ENCODE data around the gene RAB4A.

Gene RAB4A

DNA sequence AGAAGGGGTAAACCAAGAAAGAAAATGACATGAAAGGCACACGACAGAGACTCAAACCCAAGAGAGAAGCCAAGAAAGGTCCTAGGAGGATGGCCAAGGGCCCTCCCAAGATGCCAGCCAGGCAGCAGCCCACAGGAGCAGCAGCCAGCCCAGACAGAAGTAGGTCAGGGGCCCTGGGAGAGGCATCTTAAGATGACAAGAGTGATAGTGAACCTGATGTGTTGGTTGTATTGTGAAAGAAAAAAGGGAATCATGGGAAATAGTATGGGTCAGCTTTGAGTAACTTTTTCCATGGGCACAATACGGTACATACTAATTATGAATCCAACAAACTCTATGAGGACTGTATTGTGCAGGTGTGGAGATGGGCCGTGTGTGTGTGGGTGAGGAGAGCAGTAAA lies 68.6 kb downstream of the RAB4A start:
- TF ChIP-seq, protein P1, sequence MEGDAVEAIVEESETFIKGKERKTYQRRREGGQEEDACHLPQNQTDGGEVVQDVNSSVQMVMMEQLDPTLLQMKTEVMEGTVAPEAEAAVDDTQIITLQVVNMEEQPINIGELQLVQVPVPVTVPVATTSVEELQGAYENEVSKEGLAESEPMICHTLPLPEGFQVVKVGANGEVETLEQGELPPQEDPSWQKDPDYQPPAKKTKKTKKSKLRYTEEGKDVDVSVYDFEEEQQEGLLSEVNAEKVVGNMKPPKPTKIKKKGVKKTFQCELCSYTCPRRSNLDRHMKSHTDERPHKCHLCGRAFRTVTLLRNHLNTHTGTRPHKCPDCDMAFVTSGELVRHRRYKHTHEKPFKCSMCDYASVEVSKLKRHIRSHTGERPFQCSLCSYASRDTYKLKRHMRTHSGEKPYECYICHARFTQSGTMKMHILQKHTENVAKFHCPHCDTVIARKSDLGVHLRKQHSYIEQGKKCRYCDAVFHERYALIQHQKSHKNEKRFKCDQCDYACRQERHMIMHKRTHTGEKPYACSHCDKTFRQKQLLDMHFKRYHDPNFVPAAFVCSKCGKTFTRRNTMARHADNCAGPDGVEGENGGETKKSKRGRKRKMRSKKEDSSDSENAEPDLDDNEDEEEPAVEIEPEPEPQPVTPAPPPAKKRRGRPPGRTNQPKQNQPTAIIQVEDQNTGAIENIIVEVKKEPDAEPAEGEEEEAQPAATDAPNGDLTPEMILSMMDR (conservative IDR thresholded peaks at IDR 0.05; ENCODE audit: control insufficient read depth, insufficient read depth, low read depth, low read length) = no peak
- no peak for DNase-seq (ENCODE audit: low read depth)
- no peak overlapping the region for H3K4me3 ChIP-seq (ENCODE audit: control insufficient read depth, low read depth, low read length)

DNA sequence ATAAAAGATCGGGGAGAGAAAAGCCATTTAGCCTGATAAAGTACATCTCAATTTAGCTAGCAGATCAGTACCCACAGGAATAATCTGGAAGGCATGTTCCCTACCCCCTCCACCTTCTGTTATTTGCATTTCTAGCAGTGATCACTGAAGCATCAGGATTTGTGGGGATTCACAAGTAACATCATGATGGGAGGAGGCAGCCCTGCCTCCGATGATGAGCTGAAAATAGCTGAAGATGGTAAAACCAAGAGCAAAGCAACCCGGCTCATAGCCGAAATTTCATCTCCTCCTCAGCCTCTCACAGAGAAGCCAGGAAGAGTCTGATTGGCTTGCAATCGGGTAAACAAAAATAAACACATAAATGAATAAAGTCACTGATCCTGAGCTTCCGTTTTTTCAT lies 69.6 kb downstream of the RAB4A start:
- no peak overlapping the region for H3K4me3 ChIP-seq (ENCODE audit: control insufficient read depth, low read depth, low read length)
- TF ChIP-seq, protein P1 (conservative IDR thresholded peaks at IDR 0.05; ENCODE audit: control insufficient read depth, insufficient read depth, low read depth, low read length) = no peak

DNA sequence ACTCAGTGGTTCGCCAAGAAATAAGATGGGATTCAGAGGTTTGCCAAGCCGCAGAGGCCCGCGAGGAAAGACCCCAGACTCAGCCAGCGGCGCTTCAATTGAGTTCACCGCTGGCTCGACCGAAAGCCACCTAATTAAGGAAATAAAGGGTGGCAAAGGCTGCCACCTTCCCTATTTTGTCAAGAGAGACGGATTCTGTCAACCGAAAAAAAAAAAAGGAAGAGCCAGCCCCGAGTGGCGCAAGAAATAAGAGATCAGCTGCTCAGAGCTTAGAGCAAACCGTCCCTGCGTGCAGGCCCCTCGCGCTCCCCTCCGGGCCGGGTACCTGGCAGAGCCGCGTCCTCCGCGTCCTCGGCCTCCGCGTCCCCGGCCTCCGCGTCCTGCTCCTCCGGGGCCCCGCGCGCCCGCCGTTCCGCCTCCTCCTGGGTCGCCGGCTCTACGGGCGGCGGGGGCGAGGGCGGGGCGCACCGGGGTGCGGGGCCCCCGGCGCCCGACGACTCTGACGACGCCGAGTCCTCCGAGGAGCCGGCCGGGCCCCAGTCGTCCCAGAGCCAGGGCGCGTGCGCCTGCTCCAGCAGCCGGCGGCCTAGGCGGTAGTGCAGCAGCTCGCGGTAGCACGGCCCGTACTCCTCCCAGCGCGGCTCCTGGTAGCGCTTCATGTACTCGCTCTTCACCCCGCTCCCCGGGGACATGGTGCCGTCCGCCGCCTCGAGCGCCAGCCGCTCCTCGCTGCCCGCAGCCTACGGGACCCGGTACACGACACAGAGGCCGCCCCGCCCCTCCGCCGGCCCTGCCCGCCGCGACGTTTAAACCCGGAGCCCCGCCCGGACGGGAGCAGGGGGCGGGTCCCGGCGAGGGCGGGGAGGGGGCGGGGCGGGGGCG lies 71.1 kb downstream of the RAB4A start:
- TF ChIP-seq, protein P1 (conservative IDR thresholded peaks at IDR 0.05; ENCODE audit: control insufficient read depth, insufficient read depth, low read depth, low read length) = no peak
- peak overlapping the region; percentile 67 for H3K4me3 ChIP-seq (ENCODE audit: control insufficient read depth, low read depth, low read length)
- peak; percentile 42 for DNase-seq (ENCODE audit: low read depth)

More for the DNA sequence above, 69.6 kb downstream of the RAB4A start:
- DNase-seq (ENCODE audit: low read depth) = no peak

DNA sequence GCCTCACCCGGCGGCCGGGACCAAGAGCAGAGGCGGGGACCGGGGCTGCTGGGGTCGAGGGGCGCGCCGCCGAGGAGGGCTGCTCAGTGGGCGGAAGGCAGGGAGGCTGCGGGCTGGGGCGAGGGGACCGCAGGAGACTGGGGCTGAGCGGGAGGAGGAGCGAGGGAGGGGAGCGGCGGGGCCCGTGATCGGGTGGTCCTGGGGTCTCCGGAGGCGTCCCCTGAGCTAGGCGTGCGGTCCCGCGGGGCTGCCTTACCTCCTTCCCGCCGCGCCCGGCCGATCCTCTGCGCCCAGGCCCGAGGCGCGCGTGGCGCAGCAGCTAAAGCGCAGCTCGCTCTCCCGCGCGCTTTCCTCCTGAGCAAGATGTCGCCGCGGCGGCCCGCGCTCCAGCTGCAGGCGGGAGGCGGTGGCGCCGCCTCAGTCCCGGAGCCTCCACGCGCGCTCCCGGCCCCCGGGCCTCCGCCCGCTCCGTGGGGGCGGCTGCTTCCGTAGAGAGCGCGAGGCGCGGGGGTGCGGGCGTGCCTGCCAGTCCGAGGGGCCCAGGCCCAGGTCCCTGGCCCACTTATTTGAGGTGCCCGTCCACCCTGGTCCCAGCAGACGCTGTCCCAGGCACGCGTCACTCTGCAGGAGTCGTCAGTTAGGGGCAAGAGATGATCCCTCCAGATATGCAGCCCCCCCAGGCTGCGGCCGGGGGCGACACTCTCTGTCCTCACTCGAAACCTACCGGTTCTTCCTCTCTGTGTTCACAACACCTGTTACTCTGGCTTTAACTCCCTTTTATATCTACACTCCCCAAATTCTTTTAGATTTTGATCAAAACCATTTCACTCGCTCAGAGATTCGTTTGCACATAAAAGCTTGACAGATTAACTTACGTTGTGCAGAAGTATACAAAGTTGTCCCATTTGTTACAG lies 72.0 kb downstream of the RAB4A start, which contains the start of gene CCSAP:
Gene CCSAP, minus strand, starts transcription at position 392 of the 914 bp plus-strand sequence. CDS start 582 bp downstream, outside the sequence.
- H3K4me3 ChIP-seq (ENCODE audit: control insufficient read depth, low read depth, low read length) = peak within 1 kb of the TSS; percentile 67
- peak; percentile 25 for DNase-seq (ENCODE audit: low read depth)
- TF ChIP-seq, protein P1 (conservative IDR thresholded peaks at IDR 0.05; ENCODE audit: control insufficient read depth, insufficient read depth, low read depth, low read length) = no peak

DNA sequence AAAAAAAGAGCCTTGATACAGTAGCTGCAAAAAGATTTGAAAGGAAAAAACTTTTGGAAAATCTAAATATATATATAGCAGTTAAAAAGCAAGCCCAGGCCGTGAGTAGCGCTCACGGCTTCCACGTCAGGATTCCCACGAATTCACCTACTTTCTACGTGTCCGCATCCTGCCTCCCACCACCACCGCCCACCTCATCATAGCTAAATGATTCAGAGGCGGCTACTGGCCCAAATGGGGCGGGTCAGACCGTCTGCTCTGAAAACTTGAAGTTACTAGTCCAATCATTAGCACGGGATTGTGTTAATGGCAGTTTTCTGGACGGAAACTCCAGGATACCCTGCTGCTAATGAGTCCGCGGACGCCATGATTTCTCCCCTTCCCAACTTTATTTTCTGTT lies 73.2 kb downstream of the RAB4A start:
- peak overlapping the region; percentile 67 for H3K4me3 ChIP-seq (ENCODE audit: control insufficient read depth, low read depth, low read length)
- TF ChIP-seq, protein P1 (conservative IDR thresholded peaks at IDR 0.05; ENCODE audit: control insufficient read depth, insufficient read depth, low read depth, low read length) = no peak
- DNase-seq (ENCODE audit: low read depth) = peak; percentile 55

DNA sequence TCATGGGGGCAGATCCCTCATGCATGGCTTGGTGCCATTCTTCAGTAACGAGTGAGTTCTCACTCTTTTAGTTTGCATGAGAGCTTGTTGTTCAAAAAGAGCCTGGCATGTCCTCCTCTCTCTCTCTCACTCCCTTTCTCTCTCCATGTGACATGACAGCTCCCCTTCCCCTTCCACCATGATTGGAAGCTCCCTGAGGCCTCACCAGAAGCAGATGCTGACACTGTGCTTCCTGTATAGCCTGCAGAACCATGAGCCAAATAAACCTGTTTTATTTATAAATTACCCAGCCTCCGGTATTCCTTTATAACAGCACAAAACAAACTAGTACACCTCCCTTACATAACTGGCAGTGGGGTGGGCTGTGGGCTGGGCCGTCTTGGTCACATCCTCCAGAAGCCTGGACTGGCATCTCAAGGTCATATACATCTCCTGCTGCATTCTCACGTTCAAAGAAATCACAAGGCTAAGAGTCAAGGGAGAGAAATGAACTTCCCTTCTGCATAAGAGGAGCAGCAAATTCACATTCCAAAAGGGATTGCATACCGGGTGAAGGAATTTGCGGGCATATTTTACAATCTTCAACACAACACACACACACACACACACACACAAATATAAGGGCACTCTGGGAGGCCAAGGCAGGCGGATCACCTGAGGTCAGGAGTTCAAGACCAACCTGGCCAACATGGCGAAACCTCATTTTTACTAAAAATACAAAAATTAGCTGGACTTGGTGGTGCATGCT lies 74.2 kb downstream of the RAB4A start:
- H3K4me3 ChIP-seq (ENCODE audit: control insufficient read depth, low read depth, low read length) = no peak overlapping the region
- no peak for DNase-seq (ENCODE audit: low read depth)
- TF ChIP-seq, protein P1 (conservative IDR thresholded peaks at IDR 0.05; ENCODE audit: control insufficient read depth, insufficient read depth, low read depth, low read length) = no peak

All from fibroblast of mammary gland (primary cell).